ENCODE measurements around the gene SLC6A20. TPM values are rescaled to one million over a fixed set of nuclear protein-coding genes. Genes with fewer than 3 reads are reported as not detected.

SLC6A20 gene
- total and polyA plus RNA-seq, 7 experiments from 2014 or later: not detected

DNA sequence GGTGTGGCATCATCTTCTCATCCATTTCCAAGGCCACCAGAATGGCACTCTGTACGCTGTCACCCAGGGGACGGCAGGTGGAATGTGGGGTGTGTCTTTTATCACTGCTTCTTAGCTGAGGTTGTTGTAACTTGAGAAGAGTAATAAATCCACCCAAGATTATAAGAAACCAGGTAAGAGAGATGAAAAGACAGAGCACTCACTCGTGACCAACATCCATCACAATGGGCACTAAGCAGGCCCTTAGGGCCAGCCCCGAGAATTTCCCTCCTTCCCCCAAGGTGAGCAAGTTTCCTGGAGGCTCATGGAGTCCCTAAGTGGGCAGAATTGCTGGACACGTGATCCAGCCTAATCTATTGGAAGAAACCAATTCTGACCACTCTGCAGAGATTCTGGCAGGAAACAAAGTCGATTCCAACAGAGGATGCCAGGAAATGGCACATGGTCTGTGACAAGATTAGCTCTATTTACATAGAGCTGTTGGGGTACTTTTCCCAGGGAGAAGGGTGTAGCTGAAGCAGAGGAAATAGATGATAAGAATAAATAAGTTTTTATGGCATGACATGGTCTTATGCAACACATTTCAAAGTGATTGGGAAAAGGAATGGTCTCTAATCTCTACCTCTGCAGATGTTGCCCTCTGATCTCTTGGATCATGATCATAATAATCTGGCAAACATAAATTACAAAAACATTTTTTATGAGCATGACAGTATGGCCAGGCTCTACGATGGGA, 22.5 kb downstream of the SLC6A20 start:
- H3K4me1 Mint-ChIP-seq: peaks cover 10 to 17% (median 12%) of the 10 kb centered on the region in 7 donors
- Histone ChIP-seq H3K27me3 (ENCODE audit: control insufficient read depth in 2 of 2, insufficient read depth in 2 of 2, low read length in 2 of 2) (no peaks in the 10 kb centered on the region), H3K36me3 (ENCODE audit: control insufficient read depth in 2 of 3, insufficient read depth in 3 of 3, low read length in 3 of 3) (no peaks in the 10 kb centered on the region), H3K27ac (ENCODE audit: low read depth, low read length) (no peak overlapping the region), H3K4me3 (ENCODE audit: low read length) (no peak overlapping the region), H3K4me1 (ENCODE audit: control insufficient read depth in 2 of 2, insufficient read depth in 2 of 2, low read length in 2 of 2) (peaks cover 3% of the 10 kb centered on the region in 2 donors), H3K9me3 (ENCODE audit: control insufficient read depth in 2 of 3, low read length in 3 of 3) (no peaks in the 10 kb centered on the region)
- ChIA-PET POLR2A (no interaction called here), CTCF (interaction anchor here (0.6 kb wide), 1 partner anchor 1850 kb away, joined by 3 read pairs; no protein-coding TSS in a partner anchor)
- no peaks in the 10 kb centered on the region for H3K36me3 Mint-ChIP-seq
- no peak for DNase-seq
- no peak overlapping the region for H3K4me3 Mint-ChIP-seq
- no peak for ATAC-seq
- intact Hi-C loops (cut with micrococcal nuclease): no loop called here
- H3K9me3 Mint-ChIP-seq: no peaks in the 10 kb centered on the region
- H3K27me3 Mint-ChIP-seq: peaks cover 0 to 43% (median 0%) of the 10 kb centered on the region in 5 donors
- no peak overlapping the region for H3K27ac Mint-ChIP-seq

DNA sequence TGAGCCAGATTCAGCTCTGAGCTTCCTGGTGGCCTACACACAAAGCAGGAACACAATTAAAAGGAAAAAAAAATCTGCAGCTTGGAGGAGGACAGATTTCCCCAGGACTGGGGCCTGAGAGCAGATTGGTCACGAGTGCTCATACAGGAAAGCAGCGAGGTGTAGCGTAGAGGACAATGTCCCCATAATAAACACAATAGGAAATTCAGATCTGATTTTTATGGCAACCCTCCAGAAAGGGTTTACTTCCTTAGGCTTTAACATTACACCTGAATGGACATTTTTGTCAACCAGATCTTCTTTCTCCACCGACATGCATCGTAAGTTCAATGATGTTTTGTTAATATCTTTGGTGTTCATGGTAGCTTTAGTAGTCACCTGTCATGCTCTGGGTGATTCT, 23.3 kb downstream of the SLC6A20 start:
- no peaks in the 10 kb centered on the region for H3K9me3 ChIP-seq (ENCODE audit: control insufficient read depth in 2 of 3, low read length in 3 of 3)
- H3K9me3 Mint-ChIP-seq: no peaks in the 10 kb centered on the region
- DNase-seq: no peak
- no peak overlapping the region for H3K4me3 ChIP-seq (ENCODE audit: low read length)
- H3K36me3 ChIP-seq (ENCODE audit: control insufficient read depth in 2 of 3, insufficient read depth in 3 of 3, low read length in 3 of 3): no peaks in the 10 kb centered on the region
- peaks cover 0 to 49% (median 0%) of the 10 kb centered on the region in 5 donors for H3K27me3 Mint-ChIP-seq
- intact Hi-C loops (cut with micrococcal nuclease): no loop called here
- ChIA-PET CTCF (interaction anchor here (1.1 kb wide), 1 partner anchor 156 kb away, joined by 3 read pairs; no protein-coding TSS in a partner anchor), POLR2A (no interaction called here)
- H3K4me1 ChIP-seq (ENCODE audit: control insufficient read depth in 2 of 2, insufficient read depth in 2 of 2, low read length in 2 of 2): peaks cover 3% of the 10 kb centered on the region in 2 donors
- no peak overlapping the region for H3K4me3 Mint-ChIP-seq
- H3K27me3 ChIP-seq (ENCODE audit: control insufficient read depth in 2 of 2, insufficient read depth in 2 of 2, low read length in 2 of 2): no peaks in the 10 kb centered on the region
- no peaks in the 10 kb centered on the region for H3K36me3 Mint-ChIP-seq
- ATAC-seq: no peak
- no peak overlapping the region for H3K27ac ChIP-seq (ENCODE audit: low read depth, low read length)
- peaks cover 10 to 17% (median 12%) of the 10 kb centered on the region in 7 donors for H3K4me1 Mint-ChIP-seq
- peak overlapping the region in 1 of 9 donors; percentile 23 for H3K27ac Mint-ChIP-seq

GRCh38 chr3:45772341-45773035, 23.8 kb downstream of the SLC6A20 start:
- Histone ChIP-seq H3K9me3 (ENCODE audit: control insufficient read depth in 2 of 3, low read length in 3 of 3) (no peaks in the 10 kb centered on the region), H3K36me3 (ENCODE audit: control insufficient read depth in 2 of 3, insufficient read depth in 3 of 3, low read length in 3 of 3) (no peaks in the 10 kb centered on the region), H3K4me1 (ENCODE audit: control insufficient read depth in 2 of 2, insufficient read depth in 2 of 2, low read length in 2 of 2) (peaks cover 3% of the 10 kb centered on the region in 2 donors), H3K4me3 (ENCODE audit: low read length) (no peak overlapping the region), H3K27me3 (ENCODE audit: control insufficient read depth in 2 of 2, insufficient read depth in 2 of 2, low read length in 2 of 2) (no peaks in the 10 kb centered on the region), H3K27ac (ENCODE audit: low read depth, low read length) (no peak overlapping the region)
- ChIA-PET POLR2A (no interaction called here), CTCF (interaction anchor here (1.1 kb wide), 1 partner anchor 157 kb away, joined by 3 read pairs; no protein-coding TSS in a partner anchor)
- no peak for ATAC-seq
- intact Hi-C loops (cut with micrococcal nuclease): no loop called here
- DNase-seq: no peak
- peaks cover 0 to 55% (median 0%) of the 10 kb centered on the region in 5 donors for H3K27me3 Mint-ChIP-seq
- H3K27ac Mint-ChIP-seq: peak overlapping the region in 1 of 9 donors; percentile 23
- no peaks in the 10 kb centered on the region for H3K36me3 Mint-ChIP-seq
- peaks cover 10 to 17% (median 12%) of the 10 kb centered on the region in 7 donors for H3K4me1 Mint-ChIP-seq
- H3K9me3 Mint-ChIP-seq: peaks cover 0 to 3% (median 0%) of the 10 kb centered on the region in 11 donors
- no peak overlapping the region for H3K4me3 Mint-ChIP-seq

DNA sequence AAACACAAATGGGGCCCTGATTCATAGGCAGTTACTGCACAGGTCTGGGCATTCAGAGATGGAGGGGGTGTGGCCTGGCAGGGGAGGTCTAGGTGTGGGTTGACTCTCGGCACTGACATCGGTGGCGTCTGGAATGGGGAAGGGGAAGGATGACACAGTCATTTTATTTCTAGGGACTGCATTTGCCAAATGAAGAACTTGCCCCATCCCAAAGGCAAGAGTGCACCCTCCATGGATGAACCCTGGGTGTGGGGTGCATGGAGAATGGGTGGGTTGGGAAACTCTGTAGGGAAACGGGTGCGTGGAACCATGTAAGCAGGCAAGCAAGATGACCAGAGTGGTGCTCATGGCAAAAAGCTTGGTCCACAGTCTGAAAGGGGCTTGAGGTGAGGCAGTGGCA, 24.5 kb downstream of the SLC6A20 start:
- CTCF ChIA-PET: no interaction called here

GRCh38 chr3:45771166-45771775, 25.1 kb downstream of the SLC6A20 start:
- CTCF ChIA-PET: interaction anchor here (0.5 kb wide), 1 partner anchor 260 kb away, joined by 4 read pairs; no protein-coding TSS in a partner anchor
- H3K27ac ChIP-seq (ENCODE audit: low read depth, low read length): no peak overlapping the region
- DNase-seq: no peak
- Mint-ChIP-seq H3K36me3 (no peaks in the 10 kb centered on the region), H3K4me3 (no peak overlapping the region), H3K4me1 (peaks cover 10 to 17% (median 12%) of the 10 kb centered on the region in 7 donors), H3K27ac (no peak overlapping the region), H3K9me3 (peaks cover 0 to 9% (median 0%) of the 10 kb centered on the region in 11 donors), H3K27me3 (peaks cover 0 to 64% (median 0%) of the 10 kb centered on the region in 5 donors)
- no peak overlapping the region for H3K4me3 ChIP-seq (ENCODE audit: low read length)
- H3K27me3 ChIP-seq (ENCODE audit: control insufficient read depth in 2 of 2, insufficient read depth in 2 of 2, low read length in 2 of 2): no peaks in the 10 kb centered on the region
- intact Hi-C loops (cut with micrococcal nuclease): no loop called here
- H3K36me3 ChIP-seq (ENCODE audit: control insufficient read depth in 2 of 3, insufficient read depth in 3 of 3, low read length in 3 of 3): no peaks in the 10 kb centered on the region
- peaks cover 3% of the 10 kb centered on the region in 2 donors for H3K4me1 ChIP-seq (ENCODE audit: control insufficient read depth in 2 of 2, insufficient read depth in 2 of 2, low read length in 2 of 2)
- ATAC-seq: no peak
- POLR2A ChIA-PET: no interaction called here
- no peaks in the 10 kb centered on the region for H3K9me3 ChIP-seq (ENCODE audit: control insufficient read depth in 2 of 3, low read length in 3 of 3)

More for the DNA sequence above, 24.5 kb downstream of the SLC6A20 start:
- Mint-ChIP-seq H3K9me3 (peaks cover 0 to 9% (median 0%) of the 10 kb centered on the region in 11 donors), H3K4me1 (peaks cover 10 to 17% (median 12%) of the 10 kb centered on the region in 7 donors), H3K27ac (no peak overlapping the region), H3K4me3 (no peak overlapping the region), H3K36me3 (no peaks in the 10 kb centered on the region), H3K27me3 (peaks cover 0 to 59% (median 0%) of the 10 kb centered on the region in 5 donors)
- H3K9me3 ChIP-seq (ENCODE audit: control insufficient read depth in 2 of 3, low read length in 3 of 3): no peaks in the 10 kb centered on the region
- POLR2A ChIA-PET: no interaction called here
- H3K27me3 ChIP-seq (ENCODE audit: control insufficient read depth in 2 of 2, insufficient read depth in 2 of 2, low read length in 2 of 2): no peaks in the 10 kb centered on the region
- H3K4me3 ChIP-seq (ENCODE audit: low read length): no peak overlapping the region
- no peak for DNase-seq
- intact Hi-C loops (cut with micrococcal nuclease): no loop called here
- no peak for ATAC-seq
- no peaks in the 10 kb centered on the region for H3K36me3 ChIP-seq (ENCODE audit: control insufficient read depth in 2 of 3, insufficient read depth in 3 of 3, low read length in 3 of 3)
- H3K27ac ChIP-seq (ENCODE audit: low read depth, low read length): no peak overlapping the region
- peaks cover 3% of the 10 kb centered on the region in 2 donors for H3K4me1 ChIP-seq (ENCODE audit: control insufficient read depth in 2 of 2, insufficient read depth in 2 of 2, low read length in 2 of 2)

- no peaks in the 10 kb centered on the region for H3K36me3 ChIP-seq (ENCODE audit: control insufficient read depth in 2 of 3, insufficient read depth in 3 of 3, low read length in 3 of 3)
- no peaks in the 10 kb centered on the region for H3K9me3 ChIP-seq (ENCODE audit: control insufficient read depth in 2 of 3, low read length in 3 of 3)
- CTCF ChIA-PET: no interaction called here
- H3K4me1 ChIP-seq (ENCODE audit: control insufficient read depth in 2 of 2, insufficient read depth in 2 of 2, low read length in 2 of 2): no peaks in the 10 kb centered on the region
- no peak overlapping the region for H3K27ac ChIP-seq (ENCODE audit: low read depth, low read length)
- no peak overlapping the region for H3K4me3 ChIP-seq (ENCODE audit: low read length)
- H3K27me3 ChIP-seq (ENCODE audit: control insufficient read depth in 2 of 2, insufficient read depth in 2 of 2, low read length in 2 of 2): no peaks in the 10 kb centered on the region
- no peak for DNase-seq
- intact Hi-C loops (cut with micrococcal nuclease): no loop called here
- peaks cover 0 to 9% (median 0%) of the 10 kb centered on the region in 11 donors for H3K9me3 Mint-ChIP-seq
- H3K36me3 Mint-ChIP-seq: no peaks in the 10 kb centered on the region
- H3K27me3 Mint-ChIP-seq: peaks cover 0 to 47% (median 4%) of the 10 kb centered on the region in 5 donors
- H3K4me3 Mint-ChIP-seq: no peak overlapping the region
- POLR2A ChIA-PET: no interaction called here
- ATAC-seq: no peak
- no peak overlapping the region for H3K27ac Mint-ChIP-seq
- peaks cover 0 to 6% (median 3%) of the 10 kb centered on the region in 7 donors for H3K4me1 Mint-ChIP-seq
Observed at GRCh38 chr3:45765958-45766357, 30.4 kb downstream of the SLC6A20 start.
